ENCODE measurements around the gene TOP2A.

DNA sequence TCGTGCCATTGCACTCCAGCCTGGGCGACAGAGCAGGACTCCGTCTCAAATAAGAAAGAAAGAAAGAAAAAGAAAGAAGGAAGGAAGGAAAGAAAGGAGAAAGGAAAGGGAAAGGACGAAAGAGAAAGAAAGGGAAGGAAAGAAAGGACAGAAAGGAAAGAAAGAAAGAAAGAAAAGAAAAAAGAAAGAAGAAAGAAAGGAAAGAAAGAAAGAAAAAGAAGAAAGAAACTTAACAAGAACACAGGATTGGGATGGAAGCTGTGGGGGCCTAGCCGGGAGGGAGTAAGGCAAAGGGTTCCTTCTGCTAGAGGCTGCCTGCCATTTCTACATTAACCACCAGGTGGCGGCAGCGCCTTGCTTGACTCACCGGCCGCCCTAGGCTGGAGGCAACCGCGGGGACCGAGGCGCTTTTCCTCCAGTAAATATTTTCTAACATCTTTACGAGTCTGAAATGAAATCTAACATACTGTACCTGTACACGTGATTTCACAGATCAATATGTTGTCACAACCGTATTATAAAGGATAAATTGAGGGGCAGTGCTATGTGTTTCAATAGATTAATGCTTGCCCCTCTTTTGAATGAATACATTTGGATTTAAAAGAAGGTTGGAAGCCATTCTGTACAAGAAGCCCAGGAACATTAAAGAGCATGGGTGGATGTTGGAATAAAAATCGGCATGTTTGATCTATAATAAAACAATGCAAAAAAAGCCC is 59.2 kb downstream of the TOP2A start:
- no peak for TF ChIP-seq POLR2A (IDR thresholded peaks at IDR 0.05)
- TF ChIP-seq, protein P1, sequence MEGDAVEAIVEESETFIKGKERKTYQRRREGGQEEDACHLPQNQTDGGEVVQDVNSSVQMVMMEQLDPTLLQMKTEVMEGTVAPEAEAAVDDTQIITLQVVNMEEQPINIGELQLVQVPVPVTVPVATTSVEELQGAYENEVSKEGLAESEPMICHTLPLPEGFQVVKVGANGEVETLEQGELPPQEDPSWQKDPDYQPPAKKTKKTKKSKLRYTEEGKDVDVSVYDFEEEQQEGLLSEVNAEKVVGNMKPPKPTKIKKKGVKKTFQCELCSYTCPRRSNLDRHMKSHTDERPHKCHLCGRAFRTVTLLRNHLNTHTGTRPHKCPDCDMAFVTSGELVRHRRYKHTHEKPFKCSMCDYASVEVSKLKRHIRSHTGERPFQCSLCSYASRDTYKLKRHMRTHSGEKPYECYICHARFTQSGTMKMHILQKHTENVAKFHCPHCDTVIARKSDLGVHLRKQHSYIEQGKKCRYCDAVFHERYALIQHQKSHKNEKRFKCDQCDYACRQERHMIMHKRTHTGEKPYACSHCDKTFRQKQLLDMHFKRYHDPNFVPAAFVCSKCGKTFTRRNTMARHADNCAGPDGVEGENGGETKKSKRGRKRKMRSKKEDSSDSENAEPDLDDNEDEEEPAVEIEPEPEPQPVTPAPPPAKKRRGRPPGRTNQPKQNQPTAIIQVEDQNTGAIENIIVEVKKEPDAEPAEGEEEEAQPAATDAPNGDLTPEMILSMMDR (IDR thresholded peaks at IDR 0.05), result peak; percentile 94 to 98 (median 96)
